HepG2 (cell line): ENCODE results near the gene PTEN. TPM values are rescaled to one million over a fixed set of nuclear protein-coding genes. Genes with fewer than 3 reads are reported as not detected.

Experiments used
- ARNT2 ChIP-seq: sonication (generic); formaldehyde crosslinking; IDR thresholded peaks from 2 replicates; pipeline ENCODE4 v1.8.0; 2022; ENCODE audit warnings: mild to moderate bottlenecking, low read depth, missing genetic modification reagents, moderate library complexity
- FOXA3 ChIP-seq: IDR thresholded peaks from 2 replicates; pipeline ENCODE4 v1.6.1; 2016; ENCODE audit warnings: missing genetic modification reagents, missing compliant biosample characterization
- HDAC1 ChIP-seq: sonication (generic); formaldehyde crosslinking; IDR thresholded peaks from 2 replicates; pipeline ENCODE4 v1.5.1; 2020; ENCODE audit warnings: mild to moderate bottlenecking, missing genetic modification reagents
- HNRNPL ChIP-seq: fragments of 200-400 bp; formaldehyde crosslinking; IDR thresholded peaks from 2 replicates; pipeline ENCODE4 v1.6.1; 2017; ENCODE audit warnings: mild to moderate bottlenecking, low read depth, low read length
- MIER3 ChIP-seq: IDR thresholded peaks from 2 replicates; pipeline ENCODE4 v1.6.1; 2016; ENCODE audit warnings: missing compliant biosample characterization, borderline replicate concordance
- TAF1 ChIP-seq: sonication (generic); formaldehyde crosslinking; IDR thresholded peaks from 2 replicates; pipeline ENCODE4 v1.4.0; 2020; ENCODE audit warnings: missing genetic modification reagents
- THAP11 ChIP-seq: IDR thresholded peaks from 2 replicates; pipeline ENCODE4 v1.6.1; 2016; ENCODE audit warnings: missing biosample characterization, missing genetic modification reagents
- ZFP90 ChIP-seq: sonication (generic); formaldehyde crosslinking; IDR thresholded peaks from 2 replicates; pipeline ENCODE4 v1.8.0; 2022; ENCODE audit warnings: missing genetic modification reagents, mild to moderate bottlenecking, inconsistent platforms, borderline replicate concordance
- ZNF432 ChIP-seq: sonication (generic); formaldehyde crosslinking; IDR thresholded peaks from 2 replicates; pipeline ENCODE4 v1.5.0; 2020; ENCODE audit warnings: missing genetic modification reagents, mild to moderate bottlenecking, borderline replicate concordance
- ZNF614 ChIP-seq: IDR thresholded peaks from 2 replicates; pipeline ENCODE4 v1.6.1; 2018; ENCODE audit warnings: missing biosample characterization, missing genetic modification reagents, inconsistent platforms, borderline replicate concordance
- ZNF749 ChIP-seq: sonication (generic); formaldehyde crosslinking; IDR thresholded peaks from 2 replicates; pipeline ENCODE4 v1.8.0; 2022; ENCODE audit warnings: mild to moderate bottlenecking, missing genetic modification reagents, moderate library complexity, borderline replicate concordance
- ZNF790 ChIP-seq: sonication (generic); formaldehyde crosslinking; IDR thresholded peaks from 2 replicates; pipeline ENCODE4 v1.8.0; 2022; ENCODE audit warnings: missing genetic modification reagents, mild to moderate bottlenecking, borderline replicate concordance
- ZNF839 ChIP-seq: sonication (generic); formaldehyde crosslinking; IDR thresholded peaks from 2 replicates; pipeline ENCODE4 v1.4.0; 2020; ENCODE audit warnings: missing genetic modification reagents, mild to moderate bottlenecking, borderline replicate concordance
- polyA plus RNA-seq, 8 experiments: library from polyadenylated mRNA; depleted of rRNA in 3 of 8; stranded (reverse) in 7 of 8; unstranded in 1 of 8; fragments of >200 nt; fragmentation: Illumina TruSeq in 4 of 8; extraction: Trizol in 4 of 8; gene quantifications; 2 replicates each; pipeline versions ENCODE4 v1.2.1 to v1.2.3, GENCODE V29; 2011 to 2016; ENCODE audit warnings: low read depth in 4 of 8, missing spikeins in 1 of 8, mixed read lengths in 1 of 8; ENCODE audit not compliant: insufficient read depth in 1 of 8
- total RNA-seq, 5 experiments: library from RNA; depleted of rRNA; stranded (reverse); fragments of >200 nt; fragmentation: Illumina TruSeq; extraction: Trizol; gene quantifications; 2 replicates each; pipeline ENCODE4 v1.2.3, GENCODE V29; 2016; ENCODE audit warnings: low read depth in 1 of 5
- TF ChIP-seq, protein P1 (sequence below): sonication (generic); formaldehyde crosslinking; conservative IDR thresholded peaks from 2 replicates; pipeline ENCODE4 v1.4.0; 2020; ENCODE audit warnings: missing genetic modification reagents
- TF ChIP-seq, protein P2 (sequence below): sonication (generic); formaldehyde crosslinking; IDR thresholded peaks from 2 replicates; pipeline ENCODE4 v1.5.0; 2020; ENCODE audit warnings: mild to moderate bottlenecking, missing genetic modification reagents
- TF ChIP-seq, protein P3 (sequence below): sonication (generic); formaldehyde crosslinking; conservative IDR thresholded peaks from 2 replicates; pipeline ENCODE4 v1.4.0; 2020; ENCODE audit warnings: mild to moderate bottlenecking, missing genetic modification reagents, moderate library complexity
- TF ChIP-seq, protein P4 (sequence below): sonication (generic); formaldehyde crosslinking; IDR thresholded peaks from 2 replicates; pipeline ENCODE4 v1.4.0; 2020; ENCODE audit warnings: missing genetic modification reagents

Gene PTEN
- total and polyA plus RNA-seq, 2 of the 13 experiments (the other 11 are each of a cell fraction or from before 2014, with no cell fraction given), result 30.3 to 61.3 TPM

DNA sequence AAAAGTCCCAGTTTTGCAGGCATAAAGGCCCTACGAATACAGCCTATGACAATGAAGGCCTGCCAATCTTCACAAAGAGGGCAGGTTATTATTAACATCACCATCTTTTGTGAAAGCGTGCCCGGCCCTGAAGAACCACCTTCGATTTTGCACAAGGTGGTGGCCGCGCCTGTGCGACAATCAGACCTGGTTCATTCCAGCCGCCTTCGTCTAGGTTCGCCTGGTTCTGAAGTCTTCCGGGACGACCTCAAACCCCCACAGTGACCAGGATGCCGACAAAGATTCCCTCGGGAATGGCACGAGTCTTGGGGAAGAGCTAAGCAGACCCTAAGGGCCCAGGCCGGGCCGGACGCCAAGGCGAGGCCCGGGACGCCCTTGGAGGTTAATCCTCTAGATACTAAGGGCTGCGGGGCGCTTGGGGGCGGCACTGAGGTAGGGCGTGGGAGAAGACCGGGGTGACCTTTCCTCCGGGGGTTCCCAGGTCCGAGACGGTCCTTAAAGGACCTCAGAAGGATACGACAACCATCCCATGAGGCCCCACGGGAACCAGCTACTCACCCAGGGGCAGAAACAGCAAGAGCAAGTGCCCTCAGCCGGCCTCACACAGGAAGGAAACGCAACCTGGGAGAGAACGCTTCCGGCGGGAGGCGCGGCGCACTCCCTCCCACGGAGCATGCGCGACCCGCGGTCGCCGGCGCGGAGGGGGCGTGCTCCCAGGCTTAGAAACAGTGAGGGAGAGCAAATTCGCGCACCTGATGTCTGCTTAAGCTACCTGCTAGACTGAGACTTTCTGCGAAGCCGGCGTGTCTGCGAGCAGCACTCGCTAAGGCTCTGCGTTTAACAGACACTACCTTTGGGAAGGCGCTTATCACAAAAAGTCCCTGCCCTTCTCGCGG, 45.6 kb upstream of the PTEN start, which contains the start of gene ATAD1 (continued):
- TF ChIP-seq ZFP90 (CRISPR knock-in tag) (peak; percentile 65; the same call in 1 of the 2 replicates), HNRNPL (0 out of 2 replicates have a peak, but pooled peaks have one; percentile 60), ZNF749 (CRISPR knock-in tag) (peak; percentile 44; the same call in 1 of the 2 replicates), ZNF432 (CRISPR knock-in tag) (no peak), ZNF790 (CRISPR knock-in tag) (no peak; the same call in 1 of the 2 replicates), ZNF839 (CRISPR knock-in tag) (peak; percentile 77; the same call in 1 of the 2 replicates), ZNF614 (CRISPR knock-in tag) (0 out of 2 replicates have a peak, but pooled peaks have one; percentile 53), TAF1 (CRISPR knock-in tag) (peak; percentile 77), HDAC1 (CRISPR knock-in tag) (peak; percentile 86), ARNT2 (CRISPR knock-in tag) (no peak), THAP11 (CRISPR knock-in tag) (peak; percentile 90), MIER3 (peak; percentile 55; the same call in 1 of the 2 replicates), FOXA3 (CRISPR knock-in tag) (peak; percentile 15; the same call in 1 of the 2 replicates)
- TF ChIP-seq, protein P1, sequence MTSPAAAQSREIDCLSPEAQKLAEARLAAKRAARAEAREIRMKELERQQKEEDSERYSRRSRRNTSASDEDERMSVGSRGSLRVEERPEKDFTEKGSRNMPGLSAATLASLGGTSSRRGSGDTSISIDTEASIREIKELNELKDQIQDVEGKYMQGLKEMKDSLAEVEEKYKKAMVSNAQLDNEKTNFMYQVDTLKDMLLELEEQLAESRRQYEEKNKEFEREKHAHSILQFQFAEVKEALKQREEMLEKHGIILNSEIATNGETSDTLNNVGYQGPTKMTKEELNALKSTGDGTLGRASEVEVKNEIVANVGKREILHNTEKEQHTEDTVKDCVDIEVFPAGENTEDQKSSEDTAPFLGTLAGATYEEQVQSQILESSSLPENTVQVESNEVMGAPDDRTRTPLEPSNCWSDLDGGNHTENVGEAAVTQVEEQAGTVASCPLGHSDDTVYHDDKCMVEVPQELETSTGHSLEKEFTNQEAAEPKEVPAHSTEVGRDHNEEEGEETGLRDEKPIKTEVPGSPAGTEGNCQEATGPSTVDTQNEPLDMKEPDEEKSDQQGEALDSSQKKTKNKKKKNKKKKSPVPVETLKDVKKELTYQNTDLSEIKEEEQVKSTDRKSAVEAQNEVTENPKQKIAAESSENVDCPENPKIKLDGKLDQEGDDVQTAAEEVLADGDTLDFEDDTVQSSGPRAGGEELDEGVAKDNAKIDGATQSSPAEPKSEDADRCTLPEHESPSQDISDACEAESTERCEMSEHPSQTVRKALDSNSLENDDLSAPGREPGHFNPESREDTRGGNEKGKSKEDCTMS (CRISPR knock-in tag), result no peak
- TF ChIP-seq, protein P2, sequence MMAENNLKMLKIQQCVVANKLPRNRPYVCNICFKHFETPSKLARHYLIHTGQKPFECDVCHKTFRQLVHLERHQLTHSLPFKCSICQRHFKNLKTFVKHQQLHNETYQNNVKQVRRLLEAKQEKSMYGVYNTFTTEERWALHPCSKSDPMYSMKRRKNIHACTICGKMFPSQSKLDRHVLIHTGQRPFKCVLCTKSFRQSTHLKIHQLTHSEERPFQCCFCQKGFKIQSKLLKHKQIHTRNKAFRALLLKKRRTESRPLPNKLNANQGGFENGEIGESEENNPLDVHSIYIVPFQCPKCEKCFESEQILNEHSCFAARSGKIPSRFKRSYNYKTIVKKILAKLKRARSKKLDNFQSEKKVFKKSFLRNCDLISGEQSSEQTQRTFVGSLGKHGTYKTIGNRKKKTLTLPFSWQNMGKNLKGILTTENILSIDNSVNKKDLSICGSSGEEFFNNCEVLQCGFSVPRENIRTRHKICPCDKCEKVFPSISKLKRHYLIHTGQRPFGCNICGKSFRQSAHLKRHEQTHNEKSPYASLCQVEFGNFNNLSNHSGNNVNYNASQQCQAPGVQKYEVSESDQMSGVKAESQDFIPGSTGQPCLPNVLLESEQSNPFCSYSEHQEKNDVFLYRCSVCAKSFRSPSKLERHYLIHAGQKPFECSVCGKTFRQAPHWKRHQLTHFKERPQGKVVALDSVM (CRISPR knock-in tag), result peak; percentile 42; the same call in 1 of the 2 replicates
- TF ChIP-seq, protein P3, sequence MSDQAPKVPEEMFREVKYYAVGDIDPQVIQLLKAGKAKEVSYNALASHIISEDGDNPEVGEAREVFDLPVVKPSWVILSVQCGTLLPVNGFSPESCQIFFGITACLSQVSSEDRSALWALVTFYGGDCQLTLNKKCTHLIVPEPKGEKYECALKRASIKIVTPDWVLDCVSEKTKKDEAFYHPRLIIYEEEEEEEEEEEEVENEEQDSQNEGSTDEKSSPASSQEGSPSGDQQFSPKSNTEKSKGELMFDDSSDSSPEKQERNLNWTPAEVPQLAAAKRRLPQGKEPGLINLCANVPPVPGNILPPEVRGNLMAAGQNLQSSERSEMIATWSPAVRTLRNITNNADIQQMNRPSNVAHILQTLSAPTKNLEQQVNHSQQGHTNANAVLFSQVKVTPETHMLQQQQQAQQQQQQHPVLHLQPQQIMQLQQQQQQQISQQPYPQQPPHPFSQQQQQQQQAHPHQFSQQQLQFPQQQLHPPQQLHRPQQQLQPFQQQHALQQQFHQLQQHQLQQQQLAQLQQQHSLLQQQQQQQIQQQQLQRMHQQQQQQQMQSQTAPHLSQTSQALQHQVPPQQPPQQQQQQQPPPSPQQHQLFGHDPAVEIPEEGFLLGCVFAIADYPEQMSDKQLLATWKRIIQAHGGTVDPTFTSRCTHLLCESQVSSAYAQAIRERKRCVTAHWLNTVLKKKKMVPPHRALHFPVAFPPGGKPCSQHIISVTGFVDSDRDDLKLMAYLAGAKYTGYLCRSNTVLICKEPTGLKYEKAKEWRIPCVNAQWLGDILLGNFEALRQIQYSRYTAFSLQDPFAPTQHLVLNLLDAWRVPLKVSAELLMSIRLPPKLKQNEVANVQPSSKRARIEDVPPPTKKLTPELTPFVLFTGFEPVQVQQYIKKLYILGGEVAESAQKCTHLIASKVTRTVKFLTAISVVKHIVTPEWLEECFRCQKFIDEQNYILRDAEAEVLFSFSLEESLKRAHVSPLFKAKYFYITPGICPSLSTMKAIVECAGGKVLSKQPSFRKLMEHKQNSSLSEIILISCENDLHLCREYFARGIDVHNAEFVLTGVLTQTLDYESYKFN (CRISPR knock-in tag), result peak; percentile 31
- TF ChIP-seq, protein P4, sequence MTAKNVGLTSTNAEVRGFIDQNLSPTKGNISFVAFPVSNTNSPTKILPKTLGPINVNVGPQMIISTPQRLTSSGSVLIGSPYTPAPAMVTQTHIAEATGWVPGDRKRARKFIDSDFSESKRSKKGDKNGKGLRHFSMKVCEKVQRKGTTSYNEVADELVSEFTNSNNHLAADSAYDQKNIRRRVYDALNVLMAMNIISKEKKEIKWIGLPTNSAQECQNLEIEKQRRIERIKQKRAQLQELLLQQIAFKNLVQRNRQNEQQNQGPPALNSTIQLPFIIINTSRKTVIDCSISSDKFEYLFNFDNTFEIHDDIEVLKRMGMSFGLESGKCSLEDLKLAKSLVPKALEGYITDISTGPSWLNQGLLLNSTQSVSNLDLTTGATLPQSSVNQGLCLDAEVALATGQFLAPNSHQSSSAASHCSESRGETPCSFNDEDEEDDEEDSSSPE (CRISPR knock-in tag), result peak; percentile 31; the same call in 1 of the 2 replicates
